Adipocyte (in vitro differentiated cells): ENCODE results near the gene FBXW4.

Experiments used
- DNase-seq: peaks from one replicate; pipeline ENCODE4 v3.0.0-alpha.2; 2015; ENCODE audit warnings: low read depth
- H3K27me3 ChIP-seq: replicated peaks from 2 replicates; pipeline ENCODE4 v1.7.0; 2013; ENCODE audit warnings: mild to moderate bottlenecking, low read length, moderate library complexity; ENCODE audit not compliant: control insufficient read depth, insufficient read depth
- H3K36me3 ChIP-seq: 2 replicates; pipeline ENCODE4 v1.7.0; 2013; ENCODE audit warnings: low read length, mild to moderate bottlenecking, moderate library complexity; ENCODE audit not compliant: control insufficient read depth, insufficient read depth, severe bottlenecking
- H3K4me1 ChIP-seq: 2 replicates; pipeline ENCODE4 v1.7.0; 2013; ENCODE audit warnings: mild to moderate bottlenecking, low read length, moderate library complexity; ENCODE audit not compliant: control insufficient read depth, insufficient read depth
- H3K4me3 ChIP-seq: 2 replicates; pipeline ENCODE4 v1.7.0; 2013; ENCODE audit warnings: mild to moderate bottlenecking, low read length, moderate library complexity
- H3K9ac ChIP-seq: 2 replicates; pipeline ENCODE4 v1.7.0; 2013; ENCODE audit warnings: mild to moderate bottlenecking, low read length, moderate library complexity
- H3K9me3 ChIP-seq: 2 replicates; pipeline ENCODE4 v1.7.0; 2013; ENCODE audit warnings: mild to moderate bottlenecking, low read length, moderate library complexity; ENCODE audit not compliant: control insufficient read depth

The FBXW4 gene

DNA sequence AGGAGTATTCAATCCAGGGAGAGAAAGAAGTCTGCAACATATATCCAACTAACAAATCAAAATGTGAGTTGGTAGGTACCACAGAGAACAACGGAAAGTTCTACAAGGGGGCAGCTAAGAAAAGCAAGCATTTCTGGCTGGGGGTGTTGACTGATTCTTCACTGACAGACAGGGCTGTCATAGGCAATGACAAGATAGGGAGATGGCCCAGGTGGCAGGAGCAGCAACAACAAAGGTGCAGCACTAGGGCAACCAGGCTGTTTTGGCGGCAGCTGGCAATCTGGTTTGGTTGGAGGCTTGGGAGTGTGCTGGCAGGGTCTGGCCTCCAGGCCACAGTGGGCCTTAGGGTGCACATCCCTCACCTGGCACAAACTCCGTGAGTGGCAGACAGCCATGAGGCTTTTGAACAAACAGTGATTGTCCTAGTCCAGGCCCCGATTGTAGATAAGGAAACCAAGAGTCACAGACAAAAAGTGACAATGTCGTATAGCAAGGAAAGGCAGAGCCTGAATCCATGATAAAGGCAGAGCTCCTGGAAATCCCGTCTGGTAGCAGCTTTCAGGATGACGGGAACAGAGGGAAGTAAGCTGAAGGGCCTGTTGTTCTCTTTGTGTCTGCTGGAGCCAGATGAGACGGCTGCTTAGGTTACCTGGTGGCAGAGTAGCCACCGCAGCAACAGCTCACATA, 78.4 kb downstream of the FBXW4 start:
- H3K9ac ChIP-seq, result no peak overlapping the region
- H3K4me1 ChIP-seq, result peaks cover 2% of the 10 kb centered on the region
- H3K36me3 ChIP-seq, result peaks cover 23% of the 10 kb centered on the region
- no peak overlapping the region for H3K4me3 ChIP-seq
- H3K9me3 ChIP-seq, result no peaks in the 10 kb centered on the region
- no peak for DNase-seq
- no peaks in the 10 kb centered on the region for H3K27me3 ChIP-seq

DNA sequence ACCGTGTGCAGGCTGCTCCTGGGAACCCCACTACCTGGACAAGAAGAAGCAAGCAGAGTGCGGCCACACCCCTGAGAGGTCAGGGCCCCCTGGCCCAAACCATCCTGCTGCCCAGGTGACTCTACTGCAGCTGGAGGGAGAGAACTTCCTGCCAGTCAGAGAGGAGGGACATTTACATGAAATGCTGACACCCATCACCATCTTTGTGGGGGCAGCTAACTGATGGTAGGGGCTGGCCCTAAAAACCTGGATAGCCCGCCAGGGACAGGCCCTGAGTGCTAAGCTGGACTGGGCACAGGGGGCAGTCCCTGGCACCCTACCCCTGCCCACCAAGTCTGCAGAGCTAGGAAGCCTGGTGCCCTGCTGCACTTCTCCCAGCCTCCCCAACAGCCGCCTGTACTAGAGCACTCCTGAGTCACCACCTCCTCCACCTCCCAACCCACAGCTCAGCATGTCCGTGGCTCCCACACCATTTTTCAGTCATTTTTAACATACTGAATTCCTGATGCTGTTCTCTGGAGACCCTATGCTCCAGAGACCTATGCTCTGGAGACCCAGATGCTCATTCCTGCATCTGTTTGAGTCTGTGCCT, 79.3 kb downstream of the FBXW4 start:
- Histone ChIP-seq H3K4me1 (peaks cover 11% of the 10 kb centered on the region), H3K27me3 (no peaks in the 10 kb centered on the region), H3K4me3 (no peak overlapping the region), H3K36me3 (peaks cover 23% of the 10 kb centered on the region), H3K9me3 (no peaks in the 10 kb centered on the region), H3K9ac (no peak overlapping the region)
- DNase-seq, result no peak

DNA sequence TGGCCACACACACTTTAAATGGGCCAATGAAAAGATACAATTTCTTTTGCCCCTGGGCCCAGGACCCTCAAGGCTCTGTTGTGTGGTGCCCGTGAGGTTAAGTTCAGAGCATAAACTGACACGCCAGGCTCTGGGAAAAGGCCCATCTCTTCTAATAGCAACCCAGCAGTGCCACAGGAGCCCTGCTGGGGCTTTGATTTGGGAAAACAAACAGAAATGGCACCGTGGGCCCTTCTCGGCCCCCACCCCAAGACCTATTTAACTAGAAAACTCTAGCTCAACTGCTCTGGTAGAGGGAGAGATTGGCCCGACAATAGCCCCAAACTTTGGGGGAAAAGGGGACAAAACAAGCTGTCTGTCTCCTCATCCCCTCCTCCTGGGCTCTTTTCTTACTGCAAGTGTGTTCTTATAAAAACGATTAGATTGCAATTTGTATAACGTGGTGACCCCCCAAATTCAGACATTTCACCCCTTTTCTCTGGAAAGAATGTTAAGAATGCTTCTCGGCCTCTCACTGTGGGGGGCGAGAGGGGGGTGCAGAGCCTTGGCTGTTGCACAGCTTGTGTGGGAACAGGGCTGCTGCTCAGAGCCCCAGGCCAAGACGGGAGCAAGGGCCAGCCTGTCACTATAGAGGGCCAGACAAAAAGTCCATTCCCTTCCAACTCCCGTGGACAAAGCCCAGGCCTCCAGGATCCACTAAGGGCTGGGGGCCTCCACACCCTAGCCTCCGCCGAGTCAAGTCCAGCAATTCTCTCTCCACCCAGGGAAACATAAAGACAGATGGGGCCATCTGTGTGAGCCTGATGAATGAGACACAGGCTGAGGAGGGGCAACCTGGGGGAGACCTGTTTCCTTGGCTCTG, 80.1 kb downstream of the FBXW4 start:
- H3K27me3 ChIP-seq, result no peaks in the 10 kb centered on the region
- DNase-seq, result no peak

DNA sequence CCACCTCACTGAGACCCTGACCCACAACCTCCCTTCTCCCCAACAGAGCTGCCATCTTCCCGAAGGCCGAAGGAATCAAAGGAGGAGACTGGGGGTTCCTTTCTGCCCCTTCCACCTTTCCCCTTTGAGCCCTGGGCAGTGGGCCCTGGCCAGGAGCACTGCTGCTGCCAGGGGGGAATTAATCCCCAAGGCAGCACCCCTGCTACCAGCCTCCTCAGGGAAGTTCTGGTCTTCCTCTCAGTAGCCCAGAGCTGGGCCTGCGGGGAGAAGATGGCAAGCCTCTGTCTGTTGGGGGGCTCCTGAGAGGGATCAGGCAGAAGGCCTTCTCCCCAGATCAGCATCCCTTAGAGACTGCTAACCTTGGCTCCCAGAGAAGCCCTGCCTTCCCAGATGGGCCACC, 81.3 kb downstream of the FBXW4 start:
- H3K9me3 ChIP-seq, result no peaks in the 10 kb centered on the region
- H3K9ac ChIP-seq, result no peak overlapping the region
- H3K27me3 ChIP-seq, result no peaks in the 10 kb centered on the region
- H3K4me3 ChIP-seq, result no peak overlapping the region
- peaks cover 24% of the 10 kb centered on the region for H3K4me1 ChIP-seq
- H3K36me3 ChIP-seq, result peaks cover 39% of the 10 kb centered on the region
- no peak for DNase-seq

More for the DNA sequence above, 80.1 kb downstream of the FBXW4 start:
- Histone ChIP-seq H3K36me3 (peaks cover 28% of the 10 kb centered on the region), H3K4me3 (no peak overlapping the region), H3K4me1 (peaks cover 17% of the 10 kb centered on the region), H3K9ac (no peak overlapping the region), H3K9me3 (no peaks in the 10 kb centered on the region)

DNA sequence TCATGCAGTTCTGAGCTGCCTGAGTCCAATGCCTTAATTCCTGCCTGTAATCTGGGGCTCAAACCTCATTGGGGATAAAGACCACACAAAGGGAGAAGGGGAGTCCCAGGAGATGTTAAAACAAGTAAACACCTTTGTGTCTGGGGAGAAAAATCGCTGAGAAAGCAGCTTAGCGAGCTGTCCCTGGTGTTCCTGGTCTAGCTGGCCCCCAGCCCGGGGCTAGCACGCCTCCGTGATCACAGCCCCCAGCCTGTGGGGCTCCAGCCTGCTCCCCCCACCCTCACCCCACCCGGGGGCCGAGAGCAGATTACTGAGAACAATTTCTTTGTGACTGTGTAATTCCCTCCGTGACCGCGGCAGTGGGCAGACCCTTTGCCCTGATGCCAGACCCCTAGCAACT, 82.1 kb downstream of the FBXW4 start:
- Histone ChIP-seq H3K36me3 (peaks cover 46% of the 10 kb centered on the region), H3K9ac (no peak overlapping the region), H3K27me3 (no peaks in the 10 kb centered on the region), H3K4me3 (no peak overlapping the region), H3K4me1 (peaks cover 28% of the 10 kb centered on the region), H3K9me3 (no peaks in the 10 kb centered on the region)
- DNase-seq, result no peak

DNA sequence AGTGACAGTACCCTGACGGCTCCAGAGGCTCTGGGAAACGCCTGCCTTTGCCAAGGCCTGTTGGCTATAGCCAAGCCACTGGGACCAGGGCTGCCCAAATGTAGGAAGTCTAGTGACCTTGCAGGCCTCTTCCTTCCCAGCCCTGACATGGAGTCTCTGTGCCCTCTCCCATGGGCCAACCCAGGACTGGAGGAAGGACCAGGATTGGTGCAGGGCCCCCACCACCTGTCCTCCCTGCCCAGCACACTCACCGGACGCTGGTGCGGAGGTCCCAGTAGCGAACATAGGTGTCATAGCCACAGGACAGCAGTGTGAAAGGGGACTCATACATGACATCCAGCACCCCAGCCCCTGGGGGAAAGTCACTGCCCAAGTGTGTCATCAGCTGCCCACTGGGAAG, 82.9 kb downstream of the FBXW4 start:
- H3K4me3 ChIP-seq, result no peak overlapping the region
- peaks cover 28% of the 10 kb centered on the region for H3K4me1 ChIP-seq
- H3K9ac ChIP-seq, result no peak overlapping the region

DNA sequence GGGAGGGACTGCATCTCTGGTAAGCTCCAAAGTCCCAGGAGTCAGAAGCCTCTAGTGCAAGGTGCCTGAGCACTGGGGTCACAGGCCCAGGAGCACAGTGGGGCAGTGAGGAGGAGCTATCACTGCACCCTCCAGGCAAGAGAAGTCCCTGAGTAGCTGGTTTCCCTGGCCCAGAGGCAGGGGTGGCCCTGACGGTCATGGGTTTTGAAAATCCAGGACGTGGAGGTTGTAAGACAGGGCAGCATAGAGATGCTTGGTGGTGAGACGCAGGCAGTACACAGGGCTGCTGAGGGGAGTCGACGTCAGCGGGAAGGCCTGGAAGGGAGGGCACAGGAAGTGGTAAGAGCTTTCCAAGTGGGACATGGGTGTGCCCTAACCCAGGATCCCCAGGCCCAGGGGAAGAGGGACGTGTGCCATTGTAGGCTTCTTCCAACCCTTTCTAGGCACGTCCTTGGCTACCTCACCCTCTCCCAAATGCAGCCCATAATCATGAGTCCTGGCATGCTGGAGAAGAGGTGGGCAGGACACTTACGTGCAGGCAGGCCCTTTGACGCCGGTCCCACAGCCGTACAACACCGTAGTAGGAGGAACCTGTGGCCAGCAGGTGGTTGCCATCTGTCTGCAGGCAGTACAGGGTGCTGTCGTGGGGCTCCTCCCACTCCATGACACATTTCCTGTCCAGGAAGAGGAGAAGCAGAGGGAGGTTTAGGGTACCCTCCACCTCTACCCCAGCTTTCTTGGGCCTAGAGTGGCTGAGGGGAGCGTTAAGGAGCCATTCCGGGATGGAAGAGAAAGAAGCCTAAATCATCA, 83.7 kb downstream of the FBXW4 start:
- H3K4me1 ChIP-seq, result peaks cover 28% of the 10 kb centered on the region
- no peak for DNase-seq
- no peaks in the 10 kb centered on the region for H3K9me3 ChIP-seq
- no peaks in the 10 kb centered on the region for H3K27me3 ChIP-seq
- no peak overlapping the region for H3K4me3 ChIP-seq
- H3K9ac ChIP-seq, result no peak overlapping the region
- peaks cover 51% of the 10 kb centered on the region for H3K36me3 ChIP-seq

More for the DNA sequence above, 82.9 kb downstream of the FBXW4 start:
- no peaks in the 10 kb centered on the region for H3K9me3 ChIP-seq
- peaks cover 52% of the 10 kb centered on the region for H3K36me3 ChIP-seq
- no peak for DNase-seq
- H3K27me3 ChIP-seq, result no peaks in the 10 kb centered on the region

DNA sequence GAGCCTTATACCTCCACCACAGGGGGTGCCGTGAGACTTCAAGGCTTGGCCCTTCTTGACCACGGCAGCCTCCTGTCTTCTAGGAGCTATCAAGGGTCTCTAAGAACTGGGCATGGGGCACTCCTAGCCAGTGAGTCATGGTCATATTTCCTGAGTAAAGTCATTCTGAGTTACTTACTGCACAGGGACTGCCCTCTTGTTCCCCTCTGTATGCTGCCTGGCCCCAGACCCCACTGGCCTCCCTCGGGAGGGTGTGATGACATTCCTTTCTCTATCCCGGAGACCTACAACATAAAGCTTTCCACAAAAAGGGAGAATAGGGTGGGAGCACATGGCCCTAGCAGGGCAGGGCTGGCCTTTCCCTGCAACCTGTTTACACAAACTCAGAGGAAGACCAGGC, 85.5 kb downstream of the FBXW4 start:
- H3K4me3 ChIP-seq, result no peak overlapping the region
- H3K9me3 ChIP-seq, result no peaks in the 10 kb centered on the region
- no peak overlapping the region for H3K9ac ChIP-seq
- H3K4me1 ChIP-seq, result peaks cover 28% of the 10 kb centered on the region
- no peak for DNase-seq
- no peaks in the 10 kb centered on the region for H3K27me3 ChIP-seq
- peaks cover 57% of the 10 kb centered on the region for H3K36me3 ChIP-seq

DNA sequence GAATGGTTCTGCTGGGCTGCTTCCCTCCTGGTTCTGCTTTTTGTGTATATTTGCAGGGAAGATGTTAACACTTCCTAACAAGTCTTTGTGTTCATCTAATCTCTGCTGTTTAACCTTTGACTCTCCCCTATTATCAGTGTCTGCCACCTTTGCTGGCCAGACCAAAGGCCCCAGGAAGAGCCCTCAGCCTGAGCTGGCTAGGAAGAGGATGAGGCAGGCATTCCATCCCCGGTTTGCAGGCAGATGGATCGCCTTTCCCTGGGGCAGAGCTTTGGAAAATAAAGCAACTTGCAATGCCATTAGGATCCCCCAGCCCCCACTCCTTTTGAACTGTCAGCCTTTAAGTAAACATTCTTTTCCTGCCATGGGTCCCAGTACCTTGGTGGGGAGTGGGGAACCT, 87.8 kb downstream of the FBXW4 start:
- no peak for DNase-seq
- Histone ChIP-seq H3K9ac (no peak overlapping the region), H3K36me3 (peaks cover 61% of the 10 kb centered on the region)

DNA sequence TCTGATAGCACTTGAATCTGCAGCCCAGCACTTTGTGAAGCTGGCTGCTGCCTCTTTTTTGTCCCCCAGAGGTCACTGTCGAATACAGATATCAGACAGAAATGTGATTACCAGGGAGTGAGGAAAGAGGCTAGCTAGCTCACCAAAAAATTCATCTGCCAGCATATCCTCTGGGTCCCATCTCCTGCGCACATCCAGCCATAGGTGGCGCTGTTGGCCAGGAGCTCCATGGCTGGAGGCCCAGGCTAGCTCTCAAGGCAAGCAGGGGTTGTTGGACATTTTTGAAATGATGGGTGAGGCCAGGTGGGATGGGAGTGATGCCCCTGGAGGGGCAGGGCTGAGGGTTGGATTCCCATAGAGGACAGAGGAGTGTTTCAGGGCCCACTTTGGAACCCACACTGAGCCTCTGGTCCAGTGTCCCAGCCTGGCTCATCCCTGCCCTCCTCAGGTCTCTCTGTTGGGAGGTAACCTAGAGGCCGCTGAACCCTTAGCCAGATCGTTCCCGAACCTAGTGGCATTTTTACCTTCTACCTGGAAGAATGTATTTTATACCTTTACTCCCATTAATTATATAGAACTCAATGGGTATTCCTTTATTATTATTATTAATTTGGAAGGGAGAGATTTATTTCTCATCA, 92.1 kb downstream of the FBXW4 start:
- Histone ChIP-seq H3K36me3 (peaks cover 27% of the 10 kb centered on the region), H3K9me3 (no peaks in the 10 kb centered on the region), H3K4me3 (no peak overlapping the region), H3K4me1 (no peaks in the 10 kb centered on the region), H3K27me3 (no peaks in the 10 kb centered on the region), H3K9ac (no peak overlapping the region)
- peak; percentile 78 for DNase-seq

More for the DNA sequence above, 87.8 kb downstream of the FBXW4 start:
- Histone ChIP-seq H3K4me1 (peaks cover 28% of the 10 kb centered on the region), H3K4me3 (no peak overlapping the region), H3K9me3 (no peaks in the 10 kb centered on the region), H3K27me3 (no peaks in the 10 kb centered on the region)
